ENCODE measurements around the gene RYR1. TPM values are rescaled to one million over a fixed set of nuclear protein-coding genes. Genes with fewer than 3 reads are reported as not detected.
"Not testable (repeated sequence)": the region's sequence is repeated elsewhere in the genome, so short reads cannot be mapped to it uniquely, and the experiment has no call there.

Gene RYR1
- total and polyA plus RNA-seq, 5 experiments from 2014 or later: 0.07 to 1.3 (median 0.93) TPM; not detected in 2

DNA sequence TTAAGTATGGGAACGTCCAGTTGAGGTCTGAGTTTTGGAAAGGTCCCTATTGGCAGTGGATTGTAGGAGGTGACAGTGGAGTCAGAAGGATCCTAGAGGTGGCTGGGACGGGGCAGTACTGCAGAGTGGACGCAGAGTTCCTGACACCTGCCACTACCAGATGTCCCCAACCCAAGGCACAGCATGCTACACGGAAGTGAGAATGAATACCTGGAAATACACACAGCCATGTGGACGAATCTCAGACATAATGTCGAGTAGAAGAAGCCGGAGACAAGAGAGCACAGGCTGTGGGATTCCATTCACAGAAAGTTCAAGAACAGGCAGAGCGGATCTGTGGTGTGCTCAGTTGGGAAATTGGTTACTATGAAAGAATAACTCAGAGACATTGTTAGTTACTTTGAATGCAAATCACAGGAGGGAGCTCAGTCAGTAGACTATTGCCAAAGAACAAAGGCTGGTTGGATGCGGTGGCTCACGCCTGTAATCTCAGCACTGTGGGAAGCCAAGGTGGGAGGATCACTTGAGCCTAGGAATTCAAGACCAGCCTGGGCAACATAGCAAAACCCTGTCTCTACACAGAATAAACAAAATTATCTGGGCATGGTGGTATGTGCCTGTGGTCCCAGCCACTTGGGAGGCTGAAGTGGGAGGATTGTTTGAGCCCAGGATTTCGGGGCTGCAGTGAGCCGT lies 37.4 kb downstream of the RYR1 start:
- POLR2A ChIA-PET: interaction anchor here (0.8 kb wide), 1 partner anchor 9 kb away, joined by 5 read pairs; no protein-coding TSS in a partner anchor
- no peak for ATAC-seq
- Mint-ChIP-seq H3K27ac (peak overlapping the region in 1 of 10 donors; percentile 76), H3K36me3 (no peaks in the 10 kb centered on the region), H3K9me3 (peaks cover 0 to 5% (median 0%) of the 10 kb centered on the region in 9 donors), H3K27me3 (peaks cover 0 to 7% (median 2%) of the 10 kb centered on the region in 5 donors), H3K4me3 (no peak overlapping the region), H3K4me1 (no peaks in the 10 kb centered on the region)
- no peak for DNase-seq

DNA sequence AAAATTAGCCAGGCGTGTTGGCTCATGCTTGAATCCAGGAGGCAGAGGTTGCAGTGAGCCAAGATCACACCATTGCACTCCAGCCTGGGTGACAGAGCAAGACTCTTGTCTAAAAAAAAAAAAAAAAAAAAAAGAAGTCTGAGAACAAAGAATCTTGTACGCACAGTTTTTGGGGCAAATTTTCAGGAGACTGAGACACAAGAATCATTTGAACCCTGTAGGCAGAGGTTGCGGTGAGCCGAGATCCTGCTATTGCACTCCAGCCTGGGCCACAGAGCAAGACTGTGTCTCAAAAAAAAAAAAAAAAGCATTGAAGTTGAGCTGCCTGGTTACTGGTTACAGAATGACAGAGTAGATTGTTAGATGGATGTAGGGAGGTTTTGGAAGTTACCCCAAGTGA lies 39.2 kb downstream of the RYR1 start:
- H3K27ac Mint-ChIP-seq, DNase-seq, H3K27me3 Mint-ChIP-seq, H3K4me3 Mint-ChIP-seq, H3K9me3 Mint-ChIP-seq, H3K36me3 Mint-ChIP-seq, H3K4me1 Mint-ChIP-seq, POLR2A ChIA-PET, ATAC-seq: not testable (repeated sequence)

GRCh38 chr19:38473201-38473600 lies 39.7 kb downstream of the RYR1 start:
- DNase-seq: no peak
- no peak overlapping the region for H3K27ac Mint-ChIP-seq
- peaks cover 0 to 7% (median 4%) of the 10 kb centered on the region in 5 donors for H3K27me3 Mint-ChIP-seq
- ATAC-seq: no peak
- H3K4me1 Mint-ChIP-seq: no peaks in the 10 kb centered on the region
- POLR2A ChIA-PET: no interaction called here
- no peaks in the 10 kb centered on the region for H3K9me3 Mint-ChIP-seq
- H3K4me3 Mint-ChIP-seq: no peak overlapping the region
- no peaks in the 10 kb centered on the region for H3K36me3 Mint-ChIP-seq

DNA sequence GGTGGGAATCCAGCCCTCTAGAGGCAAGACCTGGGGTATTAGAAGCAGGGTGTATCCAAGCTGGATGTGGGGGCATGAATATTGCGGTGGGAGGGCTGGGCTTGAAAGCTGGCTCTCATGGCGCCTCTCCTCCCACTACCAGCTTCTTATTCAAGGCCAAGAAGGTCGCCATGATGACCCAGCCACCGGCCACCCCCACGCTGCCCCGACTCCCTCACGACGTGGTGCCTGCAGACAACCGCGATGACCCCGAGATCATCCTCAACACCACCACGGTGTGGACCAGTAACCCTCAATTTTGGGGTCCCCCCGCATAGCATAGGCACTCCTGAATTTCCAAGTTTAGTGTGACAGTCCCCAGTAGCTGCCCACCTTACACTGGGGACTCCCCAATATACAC lies 41.7 kb downstream of the RYR1 start:
- Mint-ChIP-seq H3K4me3 (no peak overlapping the region), H3K27ac (no peak overlapping the region), H3K9me3 (no peaks in the 10 kb centered on the region), H3K36me3 (no peaks in the 10 kb centered on the region), H3K4me1 (no peaks in the 10 kb centered on the region), H3K27me3 (peaks cover 0 to 7% (median 5%) of the 10 kb centered on the region in 5 donors)
- no peak for ATAC-seq
- DNase-seq: no peak
- POLR2A ChIA-PET: no interaction called here

- peaks cover 0 to 2% (median 0%) of the 10 kb centered on the region in 4 donors for H3K4me1 Mint-ChIP-seq
- no peaks in the 10 kb centered on the region for H3K36me3 Mint-ChIP-seq
- H3K27ac Mint-ChIP-seq: peak overlapping the region in 2 of 10 donors; percentile 12 to 18
- no peak for ATAC-seq
- POLR2A ChIA-PET: no interaction called here
- peaks cover 0 to 11% (median 0%) of the 10 kb centered on the region in 5 donors for H3K27me3 Mint-ChIP-seq
- H3K9me3 Mint-ChIP-seq: no peaks in the 10 kb centered on the region
- no peak for DNase-seq
- H3K4me3 Mint-ChIP-seq: peak overlapping the region in 1 of 10 donors; percentile 45
Measured at GRCh38 chr19:38478273-38478971, 44.9 kb downstream of the RYR1 start.

DNA sequence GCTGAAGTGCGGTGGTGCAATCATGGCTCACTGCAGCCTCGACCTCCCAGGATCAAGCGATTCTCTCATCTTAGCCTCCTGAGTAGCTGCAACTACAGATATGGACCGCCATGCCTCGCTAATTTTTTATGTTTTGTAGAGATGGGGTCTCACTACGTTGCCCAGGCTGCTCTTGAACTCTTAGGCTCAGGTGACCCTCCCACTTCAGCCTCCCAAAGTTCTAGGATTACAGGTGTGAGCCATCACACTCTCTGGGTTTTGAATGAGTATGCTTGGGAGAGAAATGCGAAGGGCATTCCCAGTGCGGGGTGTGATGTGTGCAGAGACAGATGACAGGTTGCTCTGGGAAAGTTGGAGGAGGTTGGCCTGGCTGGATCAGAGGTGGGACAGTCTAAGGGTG lies 49.0 kb downstream of the RYR1 start:
- no peak for ATAC-seq
- Mint-ChIP-seq H3K36me3 (peaks cover 0 to 7% (median 0%) of the 10 kb centered on the region in 3 donors), H3K27me3 (peaks cover 3 to 26% (median 15%) of the 10 kb centered on the region in 5 donors), H3K9me3 (peaks cover 0 to 15% (median 0%) of the 10 kb centered on the region in 9 donors), H3K27ac (no peak overlapping the region), H3K4me3 (no peak overlapping the region), H3K4me1 (peaks cover 0 to 2% (median under 1%) of the 10 kb centered on the region in 4 donors)
- POLR2A ChIA-PET: no interaction called here
- no peak for DNase-seq

DNA sequence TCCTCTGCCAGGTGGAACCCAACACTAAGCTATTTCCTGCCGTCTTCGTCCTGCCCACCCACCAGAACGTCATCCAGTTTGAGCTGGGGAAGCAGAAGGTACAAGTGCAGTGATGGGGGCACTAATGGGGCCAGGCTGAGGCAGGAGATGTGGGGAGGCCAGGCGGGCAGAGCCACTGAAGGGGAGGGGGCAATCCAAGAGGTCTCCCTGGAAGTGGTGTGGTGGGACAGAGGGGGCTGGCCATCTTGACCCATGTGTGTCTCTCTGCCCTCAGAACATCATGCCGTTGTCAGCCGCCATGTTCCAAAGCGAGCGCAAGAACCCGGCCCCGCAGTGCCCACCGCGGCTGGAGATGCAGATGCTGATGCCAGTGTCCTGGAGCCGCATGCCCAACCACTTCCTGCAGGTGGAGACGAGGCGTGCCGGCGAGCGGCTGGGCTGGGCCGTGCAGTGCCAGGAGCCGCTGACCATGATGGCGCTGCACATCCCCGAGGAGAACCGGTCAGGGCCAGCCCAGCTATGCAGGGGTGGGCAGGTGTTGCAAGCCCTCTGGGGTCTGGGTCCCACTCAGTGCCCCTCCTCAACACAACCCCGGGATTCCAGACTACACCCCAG lies 49.6 kb downstream of the RYR1 start:
- peaks cover 0 to 15% (median 2%) of the 10 kb centered on the region in 9 donors for H3K9me3 Mint-ChIP-seq
- peaks cover 0 to 7% (median 0%) of the 10 kb centered on the region in 3 donors for H3K36me3 Mint-ChIP-seq
- H3K4me1 Mint-ChIP-seq: peaks cover 0 to 3% (median under 1%) of the 10 kb centered on the region in 4 donors
- POLR2A ChIA-PET: no interaction called here
- no peak overlapping the region for H3K4me3 Mint-ChIP-seq
- ATAC-seq (no peak), DNase-seq (no peak)
- H3K27ac Mint-ChIP-seq: peak overlapping the region in 1 of 10 donors; percentile 43
- peaks cover 4 to 29% (median 14%) of the 10 kb centered on the region in 5 donors for H3K27me3 Mint-ChIP-seq

GRCh38 chr19:38484747-38485146 lies 51.3 kb downstream of the RYR1 start:
- ATAC-seq (no peak), DNase-seq (no peak)
- Mint-ChIP-seq H3K36me3 (peaks cover 0 to 7% (median 0%) of the 10 kb centered on the region in 3 donors), H3K27ac (no peak overlapping the region), H3K27me3 (peaks cover 11 to 38% (median 21%) of the 10 kb centered on the region in 5 donors), H3K4me3 (no peak overlapping the region), H3K4me1 (peaks cover 0 to 4% (median under 1%) of the 10 kb centered on the region in 4 donors), H3K9me3 (peaks cover 0 to 15% (median 3%) of the 10 kb centered on the region in 9 donors)
- POLR2A ChIA-PET: interaction anchor here (0.6 kb wide), 1 partner anchor 18 kb away, joined by 3 read pairs; no protein-coding TSS in a partner anchor

- DNase-seq (no peak), ATAC-seq (no peak)
- POLR2A ChIA-PET: no interaction called here
- H3K4me3 Mint-ChIP-seq: no peak overlapping the region
- H3K36me3 Mint-ChIP-seq: peaks cover 0 to 13% (median 3%) of the 10 kb centered on the region in 3 donors
- peaks cover 0 to 20% (median 6%) of the 10 kb centered on the region in 9 donors for H3K9me3 Mint-ChIP-seq
- H3K27ac Mint-ChIP-seq: no peak overlapping the region
- peaks cover 16 to 46% (median 28%) of the 10 kb centered on the region in 5 donors for H3K27me3 Mint-ChIP-seq
- H3K4me1 Mint-ChIP-seq: peaks cover 0 to 4% (median under 1%) of the 10 kb centered on the region in 4 donors
Measured at GRCh38 chr19:38485541-38486285, 52.2 kb downstream of the RYR1 start.

DNA sequence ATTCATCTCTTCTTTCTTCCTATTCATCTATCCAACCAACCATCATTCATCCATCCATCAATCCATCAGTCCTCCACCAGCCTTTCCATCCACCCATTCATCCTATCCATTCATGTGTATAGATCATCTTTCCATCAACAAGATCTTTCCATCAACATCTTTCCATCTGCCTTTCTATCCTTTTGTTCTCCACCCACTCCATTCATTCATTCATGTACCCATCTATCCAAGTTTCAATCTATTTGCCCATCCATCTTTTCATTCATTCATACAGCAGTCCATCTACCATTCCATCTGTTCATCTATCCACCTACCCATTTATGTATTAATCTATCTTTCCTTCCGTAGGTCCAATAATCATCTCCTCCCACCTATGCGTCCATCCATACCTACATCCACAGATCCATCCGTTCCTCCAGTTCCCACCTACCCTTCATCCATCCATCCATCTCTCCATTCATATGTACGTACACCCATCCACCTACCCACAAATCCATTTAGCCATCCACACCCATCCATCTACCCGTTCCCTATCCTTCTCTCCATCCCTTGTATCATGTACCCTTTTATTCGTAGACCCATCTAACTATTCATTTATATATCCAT lies 53.3 kb downstream of the RYR1 start:
- Mint-ChIP-seq H3K4me3 (no peak overlapping the region), H3K27ac (no peak overlapping the region), H3K27me3 (peaks cover 19 to 52% (median 31%) of the 10 kb centered on the region in 5 donors), H3K9me3 (peaks cover 0 to 26% (median 8%) of the 10 kb centered on the region in 9 donors), H3K36me3 (peaks cover 0 to 16% (median 4%) of the 10 kb centered on the region in 3 donors), H3K4me1 (peaks cover 0 to 2% (median under 1%) of the 10 kb centered on the region in 4 donors)
- POLR2A ChIA-PET: no interaction called here
- ATAC-seq (no peak), DNase-seq (no peak)

GRCh38 chr19:38488096-38488495 lies 54.6 kb downstream of the RYR1 start:
- ATAC-seq: no peak
- peaks cover 0 to 5% (median 3%) of the 10 kb centered on the region in 4 donors for H3K4me1 Mint-ChIP-seq

More at GRCh38 chr19:38488096-38488495, 54.6 kb downstream of the RYR1 start:
- POLR2A ChIA-PET: no interaction called here
- H3K36me3 Mint-ChIP-seq: peaks cover 0 to 16% (median 4%) of the 10 kb centered on the region in 3 donors
- no peak for DNase-seq
- no peak overlapping the region for H3K27ac Mint-ChIP-seq
- H3K9me3 Mint-ChIP-seq: peaks cover 0 to 27% (median 8%) of the 10 kb centered on the region in 9 donors
- H3K27me3 Mint-ChIP-seq: peaks cover 19 to 62% (median 38%) of the 10 kb centered on the region in 5 donors
- H3K4me3 Mint-ChIP-seq: no peak overlapping the region

All from naive thymus-derived CD8-positive, alpha-beta T cell (primary cell).